Activated gamma-delta T cell (primary cell): ENCODE measurements around the gene TNFRSF21.
"Not testable (repeated sequence)": the region's sequence is repeated elsewhere in the genome, so short reads cannot be mapped to it uniquely, and the experiment has no call there.

ENCODE experiments used
- DNase-seq: peaks from one replicate; lab custom pipeline; 2025; lab: John Stamatoyannopoulos, UW

TNFRSF21 gene

DNA sequence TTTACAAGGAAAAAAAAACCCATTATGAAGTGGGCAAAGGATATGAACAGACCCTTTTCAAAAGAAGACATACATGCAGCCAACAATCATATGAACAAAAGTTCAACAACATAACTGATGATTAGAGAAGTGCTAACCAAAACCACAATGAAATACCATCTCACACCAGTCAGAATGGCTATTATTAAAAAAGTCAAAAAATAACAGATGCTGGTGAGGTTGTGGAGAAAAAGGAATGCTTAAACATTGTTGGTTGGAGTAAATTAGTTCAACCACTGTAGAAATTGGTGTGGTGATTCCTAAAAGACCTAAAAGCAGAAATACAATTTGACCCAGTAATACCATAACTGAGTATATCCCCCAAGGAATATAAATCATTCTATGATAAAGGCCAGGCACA, 86.5 kb downstream of the TNFRSF21 start:
- DNase-seq = not testable (repeated sequence)

DNA sequence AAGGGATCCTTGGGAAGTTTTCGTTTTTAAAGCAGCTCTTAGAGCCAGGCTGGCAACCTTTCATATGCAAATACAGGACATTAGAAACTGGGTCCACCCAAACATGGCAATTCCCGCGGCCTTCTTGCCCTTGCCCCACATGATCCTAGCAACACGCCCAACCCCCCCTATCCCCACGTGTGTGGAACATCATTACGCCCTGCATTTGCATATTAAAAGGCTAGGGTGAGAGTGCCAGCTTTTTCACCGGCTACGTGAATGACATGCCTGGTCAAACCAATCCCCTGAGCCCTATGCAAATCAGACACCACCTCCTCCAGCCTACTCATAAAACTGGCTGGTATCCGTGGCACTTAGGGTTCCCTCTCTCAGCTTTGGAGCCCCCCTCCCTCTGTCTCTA, 88.1 kb downstream of the TNFRSF21 start:
- no peak for DNase-seq

DNA sequence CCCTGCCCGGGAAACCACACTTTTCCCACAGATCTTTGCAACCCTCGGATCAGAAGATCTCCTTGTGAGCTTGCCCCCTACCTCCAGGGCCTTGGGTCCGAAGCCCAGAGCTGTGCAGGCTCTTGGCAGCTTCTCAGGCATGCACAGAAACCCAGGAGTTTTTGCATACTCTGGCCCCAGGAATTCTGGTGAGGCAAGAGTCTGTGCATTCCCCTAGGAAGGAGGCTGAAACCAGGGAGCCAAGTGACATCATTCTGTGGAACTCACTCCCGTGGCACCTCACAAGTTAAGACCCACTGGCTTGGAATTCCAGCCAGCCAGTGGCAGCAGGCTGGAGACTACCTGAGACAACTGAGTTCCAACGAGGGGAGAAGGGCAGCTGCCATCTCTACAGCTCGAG, 100.1 kb downstream of the TNFRSF21 start:
- no peak for DNase-seq

- DNase-seq = no peak
These were observed 102.4 kb downstream of the TNFRSF21 start for GRCh38 chr6:47207261-47207660.

DNA sequence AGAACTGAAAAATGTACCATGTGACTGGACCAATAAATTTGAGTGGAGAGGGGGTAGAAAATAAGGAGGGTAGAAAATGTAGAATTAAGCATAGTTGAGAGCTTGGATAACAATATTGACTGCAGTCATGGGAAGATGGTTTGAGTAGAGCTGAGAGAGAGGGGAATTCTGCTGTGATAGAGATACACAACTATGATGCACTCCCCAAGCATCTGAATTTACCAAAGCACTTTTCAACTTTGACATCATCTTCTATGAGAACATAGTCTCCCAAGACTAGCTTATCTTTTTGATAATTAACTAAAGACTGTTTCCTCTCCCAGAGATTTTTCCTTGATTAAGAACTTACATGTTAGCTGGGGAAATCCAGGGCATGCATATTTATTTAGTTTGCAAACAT, 103.1 kb downstream of the TNFRSF21 start:
- no peak for DNase-seq

- DNase-seq = no peak
These were observed 105.6 kb downstream of the TNFRSF21 start for GRCh38 chr6:47203938-47204611.

DNA sequence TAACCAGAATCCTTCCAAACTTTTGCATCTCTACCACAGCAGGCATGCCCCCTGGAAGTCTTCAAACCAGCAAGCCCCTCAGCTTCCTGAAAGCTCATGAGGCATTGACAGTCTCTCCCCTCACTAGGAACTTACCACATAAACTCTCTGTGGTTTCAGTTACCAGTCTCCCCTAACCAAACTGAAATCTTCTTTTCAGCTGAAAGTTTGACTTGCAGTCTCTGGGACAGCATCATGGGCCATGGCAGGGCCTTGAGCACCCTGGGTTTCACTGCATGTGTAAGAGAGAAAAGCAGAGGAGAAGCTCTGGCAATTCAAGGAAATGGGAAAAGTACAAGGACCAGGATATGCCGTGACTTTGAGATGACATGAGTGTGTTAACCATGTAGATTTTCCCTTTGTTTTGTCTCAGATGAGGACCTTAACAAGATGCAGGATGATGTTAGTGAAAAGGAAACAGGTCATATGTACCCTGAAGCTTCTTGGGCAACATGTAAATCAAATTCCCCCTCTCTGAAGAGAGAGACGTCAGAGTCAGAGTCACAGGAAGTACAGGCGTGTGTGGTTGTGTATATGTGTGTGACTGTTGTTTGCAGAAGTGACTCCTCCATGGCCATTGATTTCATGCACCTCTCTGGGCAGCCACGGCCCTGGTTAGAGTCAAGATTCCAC, 106.3 kb downstream of the TNFRSF21 start:
- DNase-seq = no peak

DNA sequence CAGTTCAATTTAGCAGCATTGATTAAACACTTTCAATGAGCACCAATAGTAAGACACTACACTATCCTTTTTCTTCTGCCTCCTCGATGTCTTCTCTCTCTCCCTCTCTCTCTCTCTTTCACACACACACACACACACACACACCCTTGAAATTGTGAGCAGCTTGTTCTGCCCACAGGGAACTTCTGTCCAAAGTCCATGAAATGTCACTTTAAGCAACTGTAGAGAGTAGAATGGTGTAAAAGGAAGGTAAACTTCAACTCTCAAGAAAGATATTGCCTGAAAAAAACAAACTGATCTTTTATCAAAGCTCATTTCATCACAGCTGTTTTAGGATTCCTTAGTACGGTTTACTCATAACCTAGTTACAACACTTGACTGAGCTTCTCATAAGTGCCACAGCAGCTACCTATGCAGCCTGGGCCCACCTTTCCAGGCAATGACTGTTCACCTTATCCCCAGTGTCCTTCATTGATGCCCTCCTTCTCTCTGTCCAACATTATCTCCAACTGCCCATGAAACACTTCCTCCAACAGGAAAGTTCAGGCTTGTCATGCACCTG, 107.0 kb downstream of the TNFRSF21 start:
- DNase-seq = no peak

DNA sequence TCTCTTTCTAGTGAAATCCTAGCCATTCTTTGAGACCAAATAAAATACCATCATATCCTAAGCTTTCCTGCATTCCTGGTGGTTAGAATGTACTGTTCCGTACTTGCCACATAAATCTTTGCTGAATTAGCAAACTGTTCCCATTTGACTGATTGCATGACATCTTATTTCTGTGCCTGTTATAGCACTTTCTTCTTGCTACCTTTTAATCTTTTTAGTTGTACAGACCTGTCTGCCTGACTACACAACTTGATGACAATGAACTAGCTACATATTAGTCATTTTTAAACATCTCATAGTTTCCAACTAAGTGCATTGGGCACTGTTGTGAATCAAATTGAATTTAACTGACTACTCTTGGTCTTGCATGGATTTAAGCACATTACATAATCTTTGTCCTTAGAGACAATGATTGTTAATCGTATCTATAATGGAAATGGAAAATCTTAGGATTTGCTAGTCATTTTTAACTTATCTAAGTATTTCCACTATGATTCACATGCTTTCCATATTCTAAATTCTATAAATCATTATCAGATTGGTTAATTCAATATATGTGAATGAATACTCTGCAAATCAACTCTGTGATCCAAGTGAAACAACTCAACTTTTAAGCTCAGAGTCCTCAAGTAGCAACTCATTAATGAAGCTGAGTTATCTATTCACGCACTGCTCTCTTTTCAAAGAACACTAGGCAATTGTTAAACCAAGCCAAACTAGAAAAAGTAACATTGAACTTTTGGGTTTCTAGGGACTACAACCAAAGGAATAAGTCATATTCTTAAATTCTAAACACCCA, 109.0 kb downstream of the TNFRSF21 start:
- DNase-seq = no peak

- DNase-seq = no peak
These were observed 111.7 kb downstream of the TNFRSF21 start for GRCh38 chr6:47197682-47198640.

DNA sequence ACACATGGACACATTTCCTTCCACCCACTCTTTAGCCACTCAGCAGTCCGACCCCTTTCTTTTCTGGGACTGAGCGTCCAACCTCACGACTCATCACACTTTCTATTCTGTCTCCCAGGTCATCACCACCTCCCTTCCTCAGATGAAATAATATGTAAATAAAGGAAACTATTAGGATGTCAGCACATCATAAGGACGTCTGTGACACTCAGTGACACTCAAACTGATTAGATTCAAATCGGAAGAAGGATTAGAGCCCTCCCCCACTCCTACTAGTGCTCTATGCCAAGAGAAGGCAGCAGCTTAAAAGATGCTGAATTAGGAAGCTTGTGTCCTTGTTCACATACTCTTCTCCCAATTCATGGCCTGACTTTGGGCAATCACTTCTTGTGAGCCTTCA, 113.6 kb downstream of the TNFRSF21 start:
- no peak for DNase-seq

GRCh38 chr6:47195011-47195650, 114.6 kb downstream of the TNFRSF21 start:
- no peak for DNase-seq

DNA sequence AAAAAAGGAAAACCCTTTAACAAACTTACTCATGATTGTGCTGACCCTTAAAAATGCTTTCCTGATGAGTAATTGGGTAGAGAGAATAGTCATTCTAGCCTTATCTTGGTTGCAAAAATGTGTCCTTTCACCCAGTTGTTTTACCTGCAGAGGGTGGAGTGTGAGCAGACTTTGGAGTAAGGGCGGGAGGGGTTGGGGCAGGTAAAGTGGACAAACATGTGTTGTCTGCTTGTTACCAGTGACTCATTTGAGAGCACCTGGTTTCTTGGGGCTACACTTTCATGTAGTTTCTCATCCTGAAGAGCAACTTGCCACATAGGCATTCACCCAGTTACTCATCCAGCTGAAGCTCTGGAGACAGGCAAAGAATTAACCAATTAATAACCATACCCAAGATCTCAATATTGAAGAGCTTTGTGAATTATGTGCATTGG, 121.1 kb downstream of the TNFRSF21 start:
- DNase-seq = no peak

DNA sequence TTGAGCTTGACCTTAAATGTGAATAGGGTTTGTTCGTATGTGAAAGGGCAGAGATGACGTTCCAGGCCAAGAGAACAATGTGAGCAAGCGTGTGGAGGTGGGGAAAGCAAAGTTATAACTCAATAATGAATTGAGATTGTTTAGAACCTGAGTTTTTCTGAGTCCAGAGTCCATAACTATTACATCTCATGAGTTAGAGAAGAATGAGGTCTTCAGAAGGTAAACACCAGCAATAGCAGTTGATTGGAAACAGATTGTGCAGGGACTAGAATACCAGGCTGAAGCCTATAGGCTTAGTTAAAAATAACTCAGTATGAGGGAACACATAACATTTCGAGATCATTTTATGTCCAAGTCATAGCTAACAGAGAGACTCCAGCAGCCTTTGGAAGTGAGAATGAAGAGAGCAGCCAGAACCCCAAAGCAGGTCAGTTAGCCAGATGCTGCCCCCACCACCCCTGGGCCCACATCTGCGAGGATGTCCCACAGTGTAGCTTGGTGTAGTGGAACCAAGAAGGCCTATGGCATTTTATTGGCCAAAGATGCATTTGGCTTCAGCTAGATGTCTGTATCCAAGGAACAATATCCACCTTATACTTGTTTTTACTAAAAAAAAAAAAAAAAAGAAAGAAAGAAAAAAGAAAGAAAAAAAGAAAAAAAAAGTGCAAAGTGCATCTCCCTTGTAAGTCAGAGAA, 121.7 kb downstream of the TNFRSF21 start:
- no peak for DNase-seq

GRCh38 chr6:47187113-47187512, 122.6 kb downstream of the TNFRSF21 start:
- no peak for DNase-seq

DNA sequence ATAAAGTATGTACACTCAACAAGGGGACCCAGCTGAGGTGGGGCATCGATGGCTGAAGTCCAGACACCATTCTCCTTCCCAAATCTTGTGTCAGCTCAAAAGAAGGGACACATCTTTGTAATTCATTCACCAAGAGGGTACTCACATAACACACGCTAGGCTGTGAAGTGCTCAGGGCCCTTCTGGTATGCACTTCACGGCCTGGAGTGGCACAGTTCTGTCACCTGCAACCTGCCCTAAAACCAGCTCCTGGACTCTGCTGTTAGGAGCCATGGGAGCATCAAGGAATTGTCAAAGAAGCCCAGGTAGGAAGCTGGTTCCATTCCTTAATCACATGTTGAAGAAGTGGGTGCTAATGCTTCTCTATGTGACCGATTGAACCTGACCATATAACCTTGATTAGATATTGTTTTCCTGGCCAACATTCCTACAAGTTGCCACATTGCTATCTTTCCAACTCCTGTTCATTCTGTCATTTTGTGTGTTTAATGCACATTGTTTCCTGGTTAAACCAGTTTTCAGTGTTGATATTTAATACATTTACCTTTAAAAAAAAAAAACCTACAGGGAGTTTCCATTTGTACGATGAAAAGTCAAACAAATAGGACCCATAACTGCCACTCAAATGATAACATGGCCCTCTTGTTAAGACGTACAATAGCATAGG, 127.3 kb downstream of the TNFRSF21 start:
- no peak for DNase-seq

- no peak for DNase-seq
These were observed 128.0 kb downstream of the TNFRSF21 start for GRCh38 chr6:47181681-47182080.
